Stimulated activated CD8-positive, alpha-beta memory T cell treated with anti-CD3 and anti-CD28 coated beads, Interleukin-7, amount 100 ng/mL, for 24 hours (primary cell): ENCODE measurements around the gene IBTK.
"Not testable (repeated sequence)": the region's sequence is repeated elsewhere in the genome, so short reads cannot be mapped to it uniquely, and the experiment has no call there.

Experiments used
- DNase-seq: peaks from one replicate; pipeline ENCODE4 v3.0.0-alpha.2; 2020; ENCODE audit warnings: low read depth

Gene IBTK

GRCh38 chr6:82245376-82245775 is 2.2 kb downstream of the IBTK start:
- DNase-seq = no peak

GRCh38 chr6:82243884-82244283 is 3.7 kb downstream of the IBTK start:
- DNase-seq = no peak

- no peak for DNase-seq
Measured at GRCh38 chr6:82240186-82240585, 7.4 kb downstream of the IBTK start.

- DNase-seq = no peak
Measured at GRCh38 chr6:82239597-82239996, 7.9 kb downstream of the IBTK start.

- DNase-seq = no peak
Measured at GRCh38 chr6:82237013-82237412, 10.5 kb downstream of the IBTK start.

- no peak for DNase-seq
Measured at GRCh38 chr6:82227770-82228169, 19.8 kb downstream of the IBTK start.

- DNase-seq = no peak
Measured at GRCh38 chr6:82220167-82220566, 27.4 kb downstream of the IBTK start.

- no peak for DNase-seq
Measured at GRCh38 chr6:82217018-82217586, 30.4 kb downstream of the IBTK start.

- DNase-seq = no peak
Measured at GRCh38 chr6:82216549-82216948, 31.0 kb downstream of the IBTK start.

GRCh38 chr6:82211326-82211725 is 36.2 kb downstream of the IBTK start:
- no peak for DNase-seq

- no peak for DNase-seq
Measured at GRCh38 chr6:82208913-82209312, 38.6 kb downstream of the IBTK start.

GRCh38 chr6:82205930-82206392 is 41.6 kb downstream of the IBTK start:
- DNase-seq = no peak

- no peak for DNase-seq
Measured at GRCh38 chr6:82204020-82204419, 43.5 kb downstream of the IBTK start.

- no peak for DNase-seq
Measured at GRCh38 chr6:82197784-82198183, 49.8 kb downstream of the IBTK start.

- not testable (repeated sequence) for DNase-seq
Measured at GRCh38 chr6:82197245-82197644, 50.3 kb downstream of the IBTK start.

- no peak for DNase-seq
Measured at GRCh38 chr6:82196161-82196560, 51.4 kb downstream of the IBTK start.

- DNase-seq = no peak
Measured at GRCh38 chr6:82195619-82196018, 51.9 kb downstream of the IBTK start.

- DNase-seq = no peak
Measured at GRCh38 chr6:82185948-82186535, 61.5 kb downstream of the IBTK start.

- DNase-seq = no peak
Measured at GRCh38 chr6:82183642-82184282, 63.8 kb downstream of the IBTK start.

- no peak for DNase-seq
Measured at GRCh38 chr6:82182756-82183155, 64.8 kb downstream of the IBTK start.

GRCh38 chr6:82179415-82179814 is 68.1 kb downstream of the IBTK start:
- no peak for DNase-seq

GRCh38 chr6:82178759-82179112 is 68.8 kb downstream of the IBTK start:
- no peak for DNase-seq

- DNase-seq = no peak
Measured at GRCh38 chr6:82178077-82178758, 69.3 kb downstream of the IBTK start.
